ENCODE measurements around the gene PRDM11. TPM values are rescaled to one million over a fixed set of nuclear protein-coding genes. Genes with fewer than 3 reads are reported as not detected.

Gene PRDM11
- total and polyA plus RNA-seq, 2 experiments from 2014 or later: 11.8 to 20.5 TPM

DNA sequence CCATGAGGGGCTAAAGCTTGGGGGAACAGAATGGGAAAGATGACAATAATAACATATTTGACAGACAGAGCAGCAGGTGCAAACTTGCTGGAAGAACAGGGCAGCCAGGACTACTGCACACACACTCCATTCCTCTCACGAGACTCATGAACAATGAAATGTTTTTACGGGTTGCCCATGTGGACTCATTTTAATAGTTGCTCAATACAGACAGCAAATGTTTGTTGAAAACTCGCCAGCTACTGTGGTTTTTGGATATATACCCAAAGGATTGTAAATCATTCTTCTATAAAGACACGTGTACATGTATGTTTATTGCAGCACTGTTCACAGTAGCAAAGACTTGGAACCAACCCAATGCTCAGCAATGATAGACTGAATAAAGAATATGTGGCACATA is 129.4 kb downstream of the PRDM11 start:
- H3K27me3 ChIP-seq: peaks cover 34% of the 10 kb centered on the region
- no peak overlapping the region for H3K27ac ChIP-seq
- DNase-seq (ENCODE audit: low read depth in 1 of 2, low spot score in 1 of 2): peak in 1 of 2 donors; percentile 39
- H3K9me3 ChIP-seq (ENCODE audit: low read depth): no peaks in the 10 kb centered on the region
- TF ChIP-seq, protein P1, sequence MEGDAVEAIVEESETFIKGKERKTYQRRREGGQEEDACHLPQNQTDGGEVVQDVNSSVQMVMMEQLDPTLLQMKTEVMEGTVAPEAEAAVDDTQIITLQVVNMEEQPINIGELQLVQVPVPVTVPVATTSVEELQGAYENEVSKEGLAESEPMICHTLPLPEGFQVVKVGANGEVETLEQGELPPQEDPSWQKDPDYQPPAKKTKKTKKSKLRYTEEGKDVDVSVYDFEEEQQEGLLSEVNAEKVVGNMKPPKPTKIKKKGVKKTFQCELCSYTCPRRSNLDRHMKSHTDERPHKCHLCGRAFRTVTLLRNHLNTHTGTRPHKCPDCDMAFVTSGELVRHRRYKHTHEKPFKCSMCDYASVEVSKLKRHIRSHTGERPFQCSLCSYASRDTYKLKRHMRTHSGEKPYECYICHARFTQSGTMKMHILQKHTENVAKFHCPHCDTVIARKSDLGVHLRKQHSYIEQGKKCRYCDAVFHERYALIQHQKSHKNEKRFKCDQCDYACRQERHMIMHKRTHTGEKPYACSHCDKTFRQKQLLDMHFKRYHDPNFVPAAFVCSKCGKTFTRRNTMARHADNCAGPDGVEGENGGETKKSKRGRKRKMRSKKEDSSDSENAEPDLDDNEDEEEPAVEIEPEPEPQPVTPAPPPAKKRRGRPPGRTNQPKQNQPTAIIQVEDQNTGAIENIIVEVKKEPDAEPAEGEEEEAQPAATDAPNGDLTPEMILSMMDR (IDR thresholded peaks at IDR 0.05; ENCODE audit: low read depth, low read length): no peak
- H3K4me3 ChIP-seq: no peak overlapping the region
- no peaks in the 10 kb centered on the region for H3K36me3 ChIP-seq
- no peaks in the 10 kb centered on the region for H3K4me1 ChIP-seq (ENCODE audit: low read depth)

DNA sequence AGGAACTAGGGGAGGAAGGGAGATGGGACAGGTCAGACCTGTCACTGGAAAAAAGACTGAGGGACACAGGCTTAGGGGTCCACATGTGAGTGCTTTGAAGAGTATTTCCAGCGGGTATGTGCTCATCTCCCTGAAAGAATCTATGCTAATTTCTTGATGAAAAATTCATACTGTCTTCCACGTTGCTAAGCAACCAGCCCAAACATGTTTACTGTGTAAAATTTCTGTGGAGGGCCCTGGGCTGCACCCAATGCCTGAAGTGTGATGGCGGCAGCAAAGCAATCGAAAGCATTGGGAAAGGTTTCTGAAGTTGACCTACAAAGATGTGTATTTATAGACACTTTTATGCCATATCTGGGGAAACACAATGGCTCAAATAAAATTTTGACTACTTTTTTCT is 132.3 kb downstream of the PRDM11 start:
- no peak overlapping the region for H3K27ac ChIP-seq
- no peak overlapping the region for H3K4me3 ChIP-seq
- DNase-seq (ENCODE audit: low read depth in 1 of 2, low spot score in 1 of 2): no peak
- H3K36me3 ChIP-seq: no peaks in the 10 kb centered on the region
- no peaks in the 10 kb centered on the region for H3K9me3 ChIP-seq (ENCODE audit: low read depth)
- H3K4me1 ChIP-seq (ENCODE audit: low read depth): no peaks in the 10 kb centered on the region
- TF ChIP-seq, protein P1 (IDR thresholded peaks at IDR 0.05; ENCODE audit: low read depth, low read length): no peak
- peaks cover 22% of the 10 kb centered on the region for H3K27me3 ChIP-seq

DNA sequence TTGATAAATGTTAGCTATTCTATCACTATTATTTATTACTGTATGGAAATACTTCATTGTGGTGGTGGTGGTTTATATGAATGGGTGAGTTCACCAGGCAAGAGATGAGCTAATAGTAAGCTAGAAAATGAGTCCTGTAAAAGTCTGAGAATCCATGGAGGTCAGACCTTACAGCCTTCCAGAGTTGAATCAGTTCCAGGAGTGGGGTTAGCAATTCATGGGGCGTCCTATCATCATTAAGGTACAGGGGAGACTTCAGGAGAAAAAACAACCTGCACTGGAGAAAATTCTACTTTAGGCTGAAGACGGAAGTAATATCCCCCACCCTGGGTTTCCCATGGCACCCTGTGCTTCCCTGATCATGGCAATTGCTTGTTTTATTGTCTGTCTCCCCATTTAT is 133.2 kb downstream of the PRDM11 start:
- no peaks in the 10 kb centered on the region for H3K4me1 ChIP-seq (ENCODE audit: low read depth)
- no peaks in the 10 kb centered on the region for H3K9me3 ChIP-seq (ENCODE audit: low read depth)
- no peak overlapping the region for H3K4me3 ChIP-seq
- no peak for DNase-seq (ENCODE audit: low read depth in 1 of 2, low spot score in 1 of 2)
- peaks cover 23% of the 10 kb centered on the region for H3K27me3 ChIP-seq
- no peak overlapping the region for H3K27ac ChIP-seq
- TF ChIP-seq, protein P1 (IDR thresholded peaks at IDR 0.05; ENCODE audit: low read depth, low read length): no peak
- no peaks in the 10 kb centered on the region for H3K36me3 ChIP-seq

DNA sequence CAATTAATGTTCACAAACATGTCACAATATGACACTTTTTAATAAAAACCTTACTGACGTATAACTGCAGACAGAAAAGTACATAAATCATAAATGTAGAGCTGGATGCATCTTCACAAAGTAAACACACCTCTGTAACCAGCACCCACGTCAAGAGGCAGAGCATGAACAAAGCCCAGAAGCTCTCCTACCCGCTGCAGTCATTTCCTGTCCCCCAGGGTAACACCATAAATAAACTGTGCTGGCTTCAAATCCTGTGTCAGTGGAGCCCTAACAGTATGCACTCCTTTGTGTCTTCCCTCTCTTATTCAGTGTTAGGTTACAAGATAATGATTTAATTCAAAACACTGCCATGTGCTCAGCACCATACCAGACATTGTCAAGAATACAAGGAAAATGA is 134.0 kb downstream of the PRDM11 start:
- Histone ChIP-seq H3K36me3 (no peaks in the 10 kb centered on the region), H3K27me3 (peaks cover 25% of the 10 kb centered on the region), H3K9me3 (ENCODE audit: low read depth) (no peaks in the 10 kb centered on the region), H3K27ac (no peak overlapping the region), H3K4me1 (ENCODE audit: low read depth) (no peaks in the 10 kb centered on the region), H3K4me3 (no peak overlapping the region)
- TF ChIP-seq, protein P1 (IDR thresholded peaks at IDR 0.05; ENCODE audit: low read depth, low read length): no peak
- no peak for DNase-seq (ENCODE audit: low read depth in 1 of 2, low spot score in 1 of 2)

DNA sequence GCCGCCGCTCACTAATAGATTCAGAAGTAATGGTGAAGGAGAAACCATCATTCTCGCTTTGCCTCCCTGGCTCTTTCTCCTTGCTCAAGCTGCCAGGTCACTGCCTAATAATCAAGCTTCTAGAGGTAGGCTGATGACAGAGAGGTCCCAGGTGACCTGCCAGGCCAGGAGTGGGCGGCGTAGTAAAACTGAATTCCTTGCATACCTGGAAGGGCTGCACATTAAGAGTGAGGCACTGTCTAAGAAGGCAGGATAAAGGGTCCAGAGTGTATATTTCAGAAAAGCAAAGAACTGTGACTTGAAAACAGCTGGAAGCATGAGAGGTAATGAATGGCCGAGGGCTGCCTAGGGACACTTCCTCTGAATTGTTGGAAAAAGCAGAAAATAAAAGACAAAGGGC is 135.6 kb downstream of the PRDM11 start:
- no peak overlapping the region for H3K27ac ChIP-seq
- no peaks in the 10 kb centered on the region for H3K36me3 ChIP-seq
- peaks cover 37% of the 10 kb centered on the region for H3K27me3 ChIP-seq
- H3K9me3 ChIP-seq (ENCODE audit: low read depth): no peaks in the 10 kb centered on the region
- no peak overlapping the region for H3K4me3 ChIP-seq
- TF ChIP-seq, protein P1 (IDR thresholded peaks at IDR 0.05; ENCODE audit: low read depth, low read length): no peak
- no peaks in the 10 kb centered on the region for H3K4me1 ChIP-seq (ENCODE audit: low read depth)
- DNase-seq (ENCODE audit: low read depth in 1 of 2, low spot score in 1 of 2): peak in 1 of 2 donors; percentile 40

Other genes starting within 250 kb of the PRDM11 start
- 138 and 155 TPM in 2 replicates for gene TP53I11, start 195.8 kb upstream of the PRDM11 start, total RNA-seq
- gene TP53I11, start 195.8 kb upstream of the PRDM11 start, polyA plus RNA-seq: 112 and 132 TPM in 2 replicates
- 1.6 and 1.9 TPM in 2 replicates for gene SYT13, start 139.7 kb downstream of the PRDM11 start, total RNA-seq
- 0.09 and 0.16 TPM in 2 replicates for gene SYT13, start 139.7 kb downstream of the PRDM11 start, polyA plus RNA-seq

Measured in cardiac muscle cell (in vitro differentiated cells and primary cell).